Activated CD8-positive, alpha-beta memory T cell treated with anti-CD3 and anti-CD28 coated beads for 4 hours (primary cell): ENCODE measurements around the gene TTC32.
"Not testable (repeated sequence)": the region's sequence is repeated elsewhere in the genome, so short reads cannot be mapped to it uniquely, and the experiment has no call there.

ENCODE experiments used
- DNase-seq, 2 donors: peaks; one replicate each; pipeline ENCODE4 v3.0.0-alpha.2; 2020; ENCODE audit warnings: low read depth in 2 of 2

The TTC32 gene

GRCh38 chr2:19899985-19900930 lies 1.5 kb downstream of the TTC32 start:
- no peak for DNase-seq

GRCh38 chr2:19898592-19899329 lies 3.0 kb downstream of the TTC32 start:
- DNase-seq: no peak

- no peak for DNase-seq
Measured at GRCh38 chr2:19897623-19898245, 4.0 kb downstream of the TTC32 start.

- no peak for DNase-seq
Measured at GRCh38 chr2:19895535-19895934, 6.2 kb downstream of the TTC32 start.

- no peak for DNase-seq
Measured at GRCh38 chr2:19894134-19894792, 7.5 kb downstream of the TTC32 start.

- no peak for DNase-seq
Measured at GRCh38 chr2:19893520-19894133, 8.2 kb downstream of the TTC32 start.

- DNase-seq: not testable (repeated sequence)
Measured at GRCh38 chr2:19891971-19892370, 9.8 kb downstream of the TTC32 start.

- DNase-seq: no peak
Measured at GRCh38 chr2:19890104-19890503, 11.7 kb downstream of the TTC32 start.

- no peak for DNase-seq
Measured at GRCh38 chr2:19888831-19889230, 13.0 kb downstream of the TTC32 start.

GRCh38 chr2:19887510-19887909 lies 14.3 kb downstream of the TTC32 start:
- no peak for DNase-seq

GRCh38 chr2:19886261-19886660 lies 15.5 kb downstream of the TTC32 start:
- no peak for DNase-seq

GRCh38 chr2:19885791-19886190 lies 16.0 kb downstream of the TTC32 start:
- DNase-seq: no peak

GRCh38 chr2:19883971-19884720 lies 17.6 kb downstream of the TTC32 start:
- DNase-seq: no peak

- DNase-seq: no peak
Measured at GRCh38 chr2:19883486-19883885, 18.3 kb downstream of the TTC32 start.

GRCh38 chr2:19882286-19882685 lies 19.5 kb downstream of the TTC32 start:
- no peak for DNase-seq

- DNase-seq: no peak
Measured at GRCh38 chr2:19881908-19882265, 19.9 kb downstream of the TTC32 start.

- no peak for DNase-seq
Measured at GRCh38 chr2:19881221-19881907, 20.4 kb downstream of the TTC32 start.

- DNase-seq: not testable (repeated sequence)
Measured at GRCh38 chr2:19880191-19880590, 21.6 kb downstream of the TTC32 start.

- no peak for DNase-seq
Measured at GRCh38 chr2:19879120-19879519, 22.7 kb downstream of the TTC32 start.
